ENCODE data around the gene SMOC2.

SMOC2 gene

DNA sequence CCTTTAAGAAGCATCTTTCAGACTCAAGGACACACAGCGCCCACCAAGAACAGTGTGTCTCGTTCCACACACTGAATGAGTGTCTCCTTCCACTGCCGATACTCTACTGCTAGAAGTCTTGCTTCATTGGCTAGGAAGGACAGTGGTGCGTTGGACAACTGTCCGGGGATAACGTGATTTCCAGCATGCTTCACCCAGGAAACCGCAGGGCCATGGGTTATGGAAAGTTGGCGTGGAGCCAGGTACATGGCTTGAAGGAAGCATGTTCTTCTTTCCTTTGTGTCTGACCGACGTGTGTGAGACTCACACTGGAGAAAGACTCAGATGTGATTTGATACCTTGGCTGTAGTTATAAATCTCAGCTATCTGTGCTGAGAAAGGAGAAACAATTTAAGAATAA, 73.2 kb downstream of the SMOC2 start:
- Mint-ChIP-seq H3K36me3 (ENCODE audit: low read depth) (no peaks in the 10 kb centered on the region), H3K9me3 (no peaks in the 10 kb centered on the region), H3K27ac (no peak overlapping the region), H3K4me3 (no peak overlapping the region), H3K27me3 (ENCODE audit: low read depth, poor library complexity) (peaks cover 18% of the 10 kb centered on the region), H3K4me1 (peaks cover 18% of the 10 kb centered on the region)
- DNase-seq: no peak
- TF ChIP-seq, protein P1, sequence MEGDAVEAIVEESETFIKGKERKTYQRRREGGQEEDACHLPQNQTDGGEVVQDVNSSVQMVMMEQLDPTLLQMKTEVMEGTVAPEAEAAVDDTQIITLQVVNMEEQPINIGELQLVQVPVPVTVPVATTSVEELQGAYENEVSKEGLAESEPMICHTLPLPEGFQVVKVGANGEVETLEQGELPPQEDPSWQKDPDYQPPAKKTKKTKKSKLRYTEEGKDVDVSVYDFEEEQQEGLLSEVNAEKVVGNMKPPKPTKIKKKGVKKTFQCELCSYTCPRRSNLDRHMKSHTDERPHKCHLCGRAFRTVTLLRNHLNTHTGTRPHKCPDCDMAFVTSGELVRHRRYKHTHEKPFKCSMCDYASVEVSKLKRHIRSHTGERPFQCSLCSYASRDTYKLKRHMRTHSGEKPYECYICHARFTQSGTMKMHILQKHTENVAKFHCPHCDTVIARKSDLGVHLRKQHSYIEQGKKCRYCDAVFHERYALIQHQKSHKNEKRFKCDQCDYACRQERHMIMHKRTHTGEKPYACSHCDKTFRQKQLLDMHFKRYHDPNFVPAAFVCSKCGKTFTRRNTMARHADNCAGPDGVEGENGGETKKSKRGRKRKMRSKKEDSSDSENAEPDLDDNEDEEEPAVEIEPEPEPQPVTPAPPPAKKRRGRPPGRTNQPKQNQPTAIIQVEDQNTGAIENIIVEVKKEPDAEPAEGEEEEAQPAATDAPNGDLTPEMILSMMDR (IDR thresholded peaks at IDR 0.05): no peak

DNA sequence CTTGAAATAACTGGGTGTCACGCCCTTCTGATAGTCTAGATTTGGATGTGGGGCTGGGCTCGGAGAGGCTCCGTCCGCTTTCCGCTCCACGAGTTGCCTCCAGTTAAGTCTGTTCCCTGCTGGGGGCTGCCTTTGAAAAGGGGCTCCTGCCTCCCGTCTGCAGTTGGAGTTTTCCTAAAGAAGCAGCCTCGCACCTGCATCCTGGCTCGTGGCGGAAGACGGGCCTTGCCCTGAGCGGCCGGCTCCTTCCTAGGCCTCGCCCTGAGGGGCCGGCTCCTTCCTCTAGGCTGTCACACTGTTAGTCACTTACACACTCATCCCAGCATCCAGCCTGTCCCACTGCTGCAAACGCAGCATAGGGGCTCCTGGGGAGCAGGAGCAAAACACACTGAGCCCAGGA, 74.4 kb downstream of the SMOC2 start:
- peaks cover 15% of the 10 kb centered on the region for H3K27me3 Mint-ChIP-seq (ENCODE audit: low read depth, poor library complexity)
- H3K27ac Mint-ChIP-seq: no peak overlapping the region
- no peaks in the 10 kb centered on the region for H3K36me3 Mint-ChIP-seq (ENCODE audit: low read depth)
- DNase-seq: no peak
- no peaks in the 10 kb centered on the region for H3K9me3 Mint-ChIP-seq
- no peak overlapping the region for H3K4me3 Mint-ChIP-seq
- TF ChIP-seq, protein P1 (IDR thresholded peaks at IDR 0.05): no peak
- H3K4me1 Mint-ChIP-seq: peaks cover 18% of the 10 kb centered on the region

DNA sequence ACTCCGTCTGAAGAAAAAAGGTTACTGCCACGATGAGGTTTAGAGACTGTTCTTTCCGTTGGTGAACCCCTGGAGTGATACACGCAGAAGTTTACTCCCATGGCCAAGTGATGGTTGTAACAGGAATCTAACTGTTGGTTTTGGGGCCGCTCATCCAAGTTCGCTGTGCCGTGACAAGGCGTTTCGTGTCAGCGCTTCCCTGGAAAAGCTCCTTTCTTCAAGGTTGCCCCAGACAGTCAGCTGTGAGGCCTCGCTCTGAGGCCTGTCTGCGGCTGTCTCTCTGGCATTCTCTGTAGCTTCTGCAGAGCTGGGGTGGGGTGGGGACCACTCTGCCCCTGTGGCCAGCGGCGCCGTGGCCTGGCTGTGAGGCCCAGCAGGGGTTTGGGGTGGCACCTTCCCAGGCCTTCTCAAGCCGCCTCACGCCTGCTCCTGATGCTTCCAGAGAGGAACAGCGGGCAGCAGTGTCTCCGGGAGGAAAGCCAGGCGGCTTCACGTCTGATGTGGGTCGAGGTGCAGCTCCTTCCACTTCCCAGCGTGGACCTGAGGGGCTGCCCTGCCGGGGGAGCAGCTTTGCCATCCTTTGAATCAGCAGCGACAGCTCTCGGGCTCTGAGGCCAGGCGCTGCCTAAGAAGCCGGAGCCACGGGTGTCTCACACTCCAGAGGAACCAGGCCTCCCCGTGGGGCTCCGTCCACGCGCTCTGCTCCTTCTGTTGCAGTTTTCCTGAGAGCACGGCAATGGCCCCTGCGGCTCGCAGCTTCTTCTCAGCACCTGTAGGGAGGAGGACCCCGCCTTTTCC, 76.2 kb downstream of the SMOC2 start:
- peaks cover 4% of the 10 kb centered on the region for H3K27me3 Mint-ChIP-seq (ENCODE audit: low read depth, poor library complexity)
- no peak for DNase-seq
- TF ChIP-seq, protein P1 (IDR thresholded peaks at IDR 0.05): no peak
- H3K27ac Mint-ChIP-seq: peak overlapping the region; percentile 61
- peaks cover 18% of the 10 kb centered on the region for H3K4me1 Mint-ChIP-seq
- H3K4me3 Mint-ChIP-seq: no peak overlapping the region
- no peaks in the 10 kb centered on the region for H3K36me3 Mint-ChIP-seq (ENCODE audit: low read depth)
- no peaks in the 10 kb centered on the region for H3K9me3 Mint-ChIP-seq

DNA sequence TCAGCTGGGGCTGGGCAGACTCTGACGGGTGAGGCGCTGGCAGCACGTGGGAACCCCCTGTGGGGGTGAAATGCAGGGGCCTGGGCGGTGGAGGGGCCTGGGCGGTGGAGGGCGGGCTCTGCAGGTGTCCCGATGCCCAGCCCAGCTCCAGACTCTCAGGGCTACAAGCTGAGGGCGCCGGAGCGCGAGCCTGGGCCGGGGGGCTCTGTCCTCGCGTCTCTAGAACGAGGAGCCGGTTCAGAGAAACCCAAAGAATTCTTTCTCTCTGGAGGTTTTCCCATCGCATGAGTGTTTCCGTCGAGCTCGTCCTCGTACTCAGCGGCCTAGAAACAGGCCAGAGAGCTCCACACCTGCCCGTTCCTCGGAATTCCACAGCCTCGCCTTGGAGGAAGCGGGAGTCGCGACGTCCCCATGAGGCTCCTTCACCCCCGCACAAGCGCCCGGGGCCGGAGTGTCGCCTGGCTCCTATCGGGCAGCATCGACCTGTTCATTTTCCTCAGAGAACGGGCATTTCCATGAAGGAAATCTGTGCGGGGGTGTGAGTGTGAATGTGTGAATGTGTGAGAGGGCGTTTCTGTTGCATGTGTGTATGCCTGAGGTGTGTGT, 76.9 kb downstream of the SMOC2 start:
- Mint-ChIP-seq H3K36me3 (ENCODE audit: low read depth) (no peaks in the 10 kb centered on the region), H3K27ac (no peak overlapping the region), H3K9me3 (peaks cover 4% of the 10 kb centered on the region), H3K4me1 (peaks cover 18% of the 10 kb centered on the region), H3K27me3 (ENCODE audit: low read depth, poor library complexity) (peaks cover under 1% of the 10 kb centered on the region), H3K4me3 (no peak overlapping the region)
- TF ChIP-seq, protein P1 (IDR thresholded peaks at IDR 0.05): no peak
- no peak for DNase-seq

DNA sequence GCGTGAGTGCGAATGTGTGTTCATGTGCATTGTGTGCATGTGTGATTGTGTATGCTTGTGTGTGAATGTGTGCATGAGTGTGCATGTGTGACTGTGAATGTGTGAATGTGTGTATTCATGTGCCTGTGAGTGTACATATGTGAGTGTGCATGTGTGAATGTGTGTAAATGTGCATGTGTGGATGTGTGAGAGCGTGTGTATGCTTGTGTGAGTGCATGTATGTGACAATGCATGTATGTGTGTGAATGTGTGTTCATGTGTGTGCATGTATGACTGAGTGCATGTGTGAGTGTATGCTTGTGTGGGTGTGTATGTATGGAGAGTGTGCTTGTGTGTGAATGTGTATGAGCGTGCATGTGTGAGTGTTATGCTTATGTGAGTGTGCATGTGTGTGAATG, 77.4 kb downstream of the SMOC2 start:
- Mint-ChIP-seq H3K4me3 (no peak overlapping the region), H3K27me3 (ENCODE audit: low read depth, poor library complexity) (no peaks in the 10 kb centered on the region), H3K9me3 (peaks cover 4% of the 10 kb centered on the region), H3K36me3 (ENCODE audit: low read depth) (no peaks in the 10 kb centered on the region), H3K4me1 (peaks cover 18% of the 10 kb centered on the region), H3K27ac (no peak overlapping the region)
- DNase-seq: no peak
- TF ChIP-seq, protein P1 (IDR thresholded peaks at IDR 0.05): no peak

DNA sequence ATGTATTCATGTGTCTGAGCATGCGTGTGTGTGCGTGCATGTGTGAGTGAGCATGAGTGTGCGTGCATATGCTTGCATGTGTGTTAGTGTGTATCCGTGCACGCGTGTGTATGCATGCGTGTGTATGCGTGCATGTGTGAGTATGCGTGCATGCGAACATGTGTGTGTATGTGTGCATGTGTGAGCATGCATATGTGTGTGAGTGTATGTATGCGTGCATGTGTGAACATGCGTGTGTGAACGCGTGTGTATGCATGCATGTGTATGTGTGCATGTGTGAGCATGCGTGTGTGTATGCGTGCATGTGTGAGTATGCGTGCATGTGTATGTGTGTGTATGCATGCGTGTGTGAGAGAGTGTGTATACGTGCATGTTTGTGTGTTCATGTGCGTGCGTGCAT, 77.9 kb downstream of the SMOC2 start:
- Mint-ChIP-seq H3K36me3 (ENCODE audit: low read depth) (no peaks in the 10 kb centered on the region), H3K9me3 (peaks cover 4% of the 10 kb centered on the region), H3K4me1 (peaks cover 18% of the 10 kb centered on the region), H3K27me3 (ENCODE audit: low read depth, poor library complexity) (no peaks in the 10 kb centered on the region), H3K27ac (no peak overlapping the region), H3K4me3 (no peak overlapping the region)
- DNase-seq: no peak
- TF ChIP-seq, protein P1 (IDR thresholded peaks at IDR 0.05): no peak

Data from nephron progenitor cell (in vitro differentiated cells).